A549 (cell line): ENCODE data around the gene COX11. TPM values are rescaled to one million over a fixed set of nuclear protein-coding genes. Genes with fewer than 3 reads are reported as not detected.
A peak's percentile ranks its signal among the peaks of the same experiment; 100 is the strongest.

Source experiments
- ATAC-seq, 2 experiments: fragments of 200-7000 bp in 1 of 2; fragments of >200 bp in 1 of 2; cut with Nextera tagmentation in 1 of 2; cut with Tn5 transposase in 1 of 2; 3 replicates each; pipeline versions ENCODE4 v1.8.0 to v1.9.1; 2018 to 2020; ENCODE audit warnings: mild to moderate bottlenecking in 1 of 2, moderate library complexity in 1 of 2
- CTCF ChIA-PET: fragments of 300-600 bp; sonication (Branson Sonifier 250); formaldehyde crosslinking; extraction: SDS; loops from one replicate; lab custom pipeline; 2021; ENCODE audit warnings: antibody characterized with exemption, inconsistent platforms; lab: Yijun Ruan, JAX
- POLR2A ChIA-PET: fragments of 350-600 bp; formaldehyde crosslinking; extraction: SDS; loops from one replicate; lab custom pipeline; 2021; ENCODE audit warnings: antibody characterized with exemption, inconsistent platforms; lab: Yijun Ruan, JAX
- DNase-seq, 2 experiments: peaks; one replicate each; pipeline versions ENCODE4 v3.0.0 to v3.0.0-alpha.2; 2011 to 2016; ENCODE audit warnings: low read depth in 1 of 2, low spot score in 1 of 2
- FAIRE-seq: peaks from 2 replicates; lab custom pipeline; 2011; peaks lifted over from hg19 to GRCh38; lab: Jason Lieb, UNC
- H3K27ac ChIP-seq, 2 experiments: fragments of >200 bp; sonication (Bioruptor Twin); formaldehyde crosslinking; 3 replicates each; pipeline ENCODE4 v1.5.1; 2016 to 2017
- H3K4me1 ChIP-seq: fragments of >200 bp; sonication (Bioruptor Twin); formaldehyde crosslinking; 3 replicates; pipeline ENCODE4 v1.6.1; 2016
- H3K4me2 ChIP-seq: fragments of >200 bp; sonication (Bioruptor Twin); formaldehyde crosslinking; 3 replicates; pipeline ENCODE4 v1.6.1; 2016
- H3K4me3 ChIP-seq: fragments of >200 bp; sonication (Bioruptor Twin); formaldehyde crosslinking; 3 replicates; pipeline ENCODE4 v1.5.1; 2016
- H3K9me3 ChIP-seq: fragments of >200 bp; sonication (Bioruptor Twin); formaldehyde crosslinking; 3 replicates; pipeline ENCODE4 v1.6.1; 2016
- BHLHE40 ChIP-seq: IDR thresholded peaks from 2 replicates; pipeline ENCODE4 v1.6.1; 2012; ENCODE audit warnings: low read depth, low read length, inconsistent platforms
- CBX2 ChIP-seq: fragments of 200-600 bp; sonication (generic); IDR thresholded peaks from 2 replicates; pipeline ENCODE4 v1.6.1; 2016; ENCODE audit warnings: low read depth, mild to moderate bottlenecking, borderline replicate concordance
- CEBPB ChIP-seq, 2 experiments: fragments of >200 bp in 1 of 2; sonication (Bioruptor Twin) in 1 of 2; formaldehyde crosslinking in 1 of 2; IDR thresholded peaks; 2 replicates each; pipeline ENCODE4 v1.6.1; 2012 to 2016
- FOSL2 ChIP-seq, 2 experiments: fragments of 450-650 bp in 1 of 2; fragments of >200 bp in 1 of 2; sonication (Bioruptor Twin) in 1 of 2; formaldehyde crosslinking; IDR thresholded peaks; 2 replicates each; pipeline versions ENCODE4 v1.5.0 to v1.6.1; 2016 to 2020; ENCODE audit warnings: mild to moderate bottlenecking in 1 of 2, moderate library complexity in 1 of 2
- FOXS1 ChIP-seq: fragments of 250-450 bp; sonication (Bioruptor Pico); IDR thresholded peaks from 2 replicates; pipeline ENCODE4 v1.5.0; 2020; ENCODE audit warnings: mild to moderate bottlenecking, moderate library complexity
- HES2 ChIP-seq: fragments of >200 bp; sonication (Bioruptor Twin); formaldehyde crosslinking; IDR thresholded peaks from 2 replicates; pipeline ENCODE4 v1.6.1; 2016
- HOXB13 ChIP-seq: fragments of 250-450 bp; sonication (Bioruptor Pico); IDR thresholded peaks from 2 replicates; pipeline ENCODE4 v1.5.0; 2020; ENCODE audit warnings: low read depth, mild to moderate bottlenecking, moderate library complexity
- HOXB5 ChIP-seq: fragments of 250-450 bp; sonication (Bioruptor Pico); IDR thresholded peaks from 2 replicates; pipeline ENCODE4 v1.5.0; 2020; ENCODE audit warnings: mild to moderate bottlenecking, moderate library complexity
- JUNB ChIP-seq: fragments of >200 bp; sonication (Bioruptor Twin); formaldehyde crosslinking; IDR thresholded peaks from 2 replicates; pipeline ENCODE4 v1.6.1; 2016
- MAZ ChIP-seq: fragments of 150-350 bp; IDR thresholded peaks from 2 replicates; pipeline ENCODE4 v1.6.1; 2014; ENCODE audit warnings: antibody characterized with exemption, low read depth, low read length, borderline replicate concordance
- NFE2L2 ChIP-seq: fragments of 150-350 bp; conservative IDR thresholded peaks from 2 replicates; pipeline ENCODE4 v1.6.1; 2014; ENCODE audit warnings: low read length
- PBX3 ChIP-seq: IDR thresholded peaks from 2 replicates; pipeline ENCODE4 v1.6.1; 2012
- PHF8 ChIP-seq: fragments of 200-600 bp; sonication (generic); IDR thresholded peaks from 2 replicates; pipeline ENCODE4 v1.6.1; 2016; ENCODE audit warnings: low read depth, mild to moderate bottlenecking, antibody characterized with exemption, moderate library complexity, borderline replicate concordance
- SMC3 ChIP-seq: fragments of >200 bp; sonication (Bioruptor Twin); formaldehyde crosslinking; IDR thresholded peaks from 3 replicates; pipeline ENCODE4 v1.6.1; 2018; ENCODE audit warnings: inconsistent platforms
- USF2 ChIP-seq: fragments of 450-650 bp; IDR thresholded peaks from 2 replicates; pipeline ENCODE4 v1.6.1; 2014; ENCODE audit warnings: antibody characterized with exemption
- ZFP36 ChIP-seq: fragments of 450-650 bp; IDR thresholded peaks from 2 replicates; pipeline ENCODE4 v1.6.1; 2014; ENCODE audit warnings: borderline replicate concordance; ENCODE audit not compliant: partially characterized antibody
- ZNF302 ChIP-seq: fragments of 250-450 bp; sonication (Bioruptor Pico); IDR thresholded peaks from 2 replicates; pipeline ENCODE4 v1.9.0; 2021; ENCODE audit warnings: inconsistent platforms, mild to moderate bottlenecking, moderate library complexity
- ZSCAN20 ChIP-seq: fragments of 250-450 bp; sonication (Bioruptor Pico); IDR thresholded peaks from 2 replicates; pipeline ENCODE4 v1.8.0; 2022; ENCODE audit warnings: mild to moderate bottlenecking, moderate library complexity
- WGBS: methylation state at CpG from one replicate; pipeline ENCODE4 v1.1.6; 2017; ENCODE audit errors: missing lambda C conversion rate; 5-methylcytosine and 5-hydroxymethylcytosine counted together
- polyA plus RNA-seq, 4 experiments: library from polyadenylated mRNA; depleted of rRNA in 3 of 4; stranded (reverse); fragments of >200 nt; fragmentation: RNase III in 1 of 4; extraction: RNeasy Plus Mini Kit Qiagen cat#74134 plus additional on column Dnase treatment in 1 of 4; gene quantifications; 2 replicates in 3 of 4; 3 replicates in 1 of 4; pipeline ENCODE4 v1.2.3, GENCODE V29; 2011 to 2017
- TF ChIP-seq, protein P1 (sequence below): fragments of 250-450 bp; sonication (Bioruptor Pico); IDR thresholded peaks from 2 replicates; pipeline ENCODE4 v1.5.0; 2021; ENCODE audit warnings: mild to moderate bottlenecking, moderate library complexity, borderline replicate concordance
- TF ChIP-seq, protein P2 (sequence below): fragments of >200 bp; sonication (Bioruptor Twin); formaldehyde crosslinking; IDR thresholded peaks from 3 replicates; pipeline ENCODE4 v1.5.1; 2016

The COX11 gene
- polyA plus RNA-seq, 2 of the 4 experiments (the other 2 are of a cell fraction) = 95.4 to 121 TPM

DNA sequence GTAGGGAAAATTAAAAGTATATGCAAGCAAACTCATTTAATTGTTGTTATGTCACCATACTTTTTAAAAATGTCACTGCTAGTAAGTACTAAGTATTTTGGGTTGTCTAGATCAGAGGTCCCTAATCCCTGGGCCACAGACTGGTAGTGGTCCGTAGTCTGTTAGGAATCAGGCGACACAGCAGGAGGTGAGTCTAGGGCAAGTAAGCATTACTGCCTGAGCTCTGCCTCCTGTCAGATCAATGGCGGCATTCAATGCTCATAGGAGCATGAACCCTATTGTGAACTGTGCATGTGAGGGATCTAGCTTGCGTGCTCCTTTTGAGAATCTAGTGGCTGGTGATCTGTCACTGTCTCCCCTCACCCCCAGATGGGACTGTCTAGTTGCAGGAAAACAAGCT is 21.7 kb upstream of the COX11 start:
- no peaks in the 10 kb centered on the region for H3K4me1 ChIP-seq
- no peak for DNase-seq
- WGBS = 93% methylated on average over 4 of the region's 4 CpGs
- no peak overlapping the region for H3K27ac ChIP-seq
- no peak for ATAC-seq
- H3K9me3 ChIP-seq = no peaks in the 10 kb centered on the region
- ChIA-PET POLR2A (no interaction called here), CTCF (interaction anchor here (1.0 to 7.3 kb wide), 5 partner anchors 21 to 536 kb away, joined by 3 to 99 read pairs (median 4); no protein-coding TSS in a partner anchor)
- TF ChIP-seq PBX3 (no peak), FOXS1 (CRISPR knock-in tag) (no peak), PHF8 (no peak)
- no peak overlapping the region for H3K4me3 ChIP-seq
- no peak for FAIRE-seq
- no peak overlapping the region for H3K4me2 ChIP-seq

DNA sequence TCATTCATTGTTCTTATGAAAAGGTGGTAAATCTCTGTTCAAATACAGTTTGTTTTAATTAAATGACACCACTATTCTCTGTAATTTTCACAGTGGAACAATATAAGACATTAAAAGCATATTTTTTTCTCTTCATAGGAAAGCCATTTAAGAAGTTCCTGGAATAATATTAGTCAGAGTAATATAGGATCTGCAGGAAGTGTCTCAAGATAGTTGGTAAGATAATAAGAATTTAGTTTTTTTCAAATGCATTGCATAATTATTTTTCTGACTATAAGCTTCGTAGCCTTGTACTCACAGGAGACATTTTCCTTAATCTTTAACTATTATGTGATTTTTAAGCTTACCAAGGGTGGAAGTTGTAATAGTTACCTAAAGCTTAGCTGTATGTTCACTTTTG is 17.0 kb upstream of the COX11 start:
- TF ChIP-seq CEBPB (IDR thresholded peaks at IDR 0.05) (no peak), ZSCAN20 (CRISPR knock-in tag) (no peak), NFE2L2 (no peak), USF2 (no peak), HOXB5 (CRISPR knock-in tag) (no peak), MAZ (no peak), HOXB13 (CRISPR knock-in tag) (no peak), CBX2 (no peak), ZNF302 (CRISPR knock-in tag) (no peak), ZFP36 (no peak), SMC3 (no peak), FOSL2 (IDR thresholded peaks at IDR 0.05) (no peak), FOSL2 (CRISPR knock-in tag; IDR thresholded peaks at IDR 0.05) (no peak), HES2 (no peak), FOXS1 (CRISPR knock-in tag) (no peak), BHLHE40 (no peak), PHF8 (no peak), JUNB (no peak)
- TF ChIP-seq, protein P1, sequence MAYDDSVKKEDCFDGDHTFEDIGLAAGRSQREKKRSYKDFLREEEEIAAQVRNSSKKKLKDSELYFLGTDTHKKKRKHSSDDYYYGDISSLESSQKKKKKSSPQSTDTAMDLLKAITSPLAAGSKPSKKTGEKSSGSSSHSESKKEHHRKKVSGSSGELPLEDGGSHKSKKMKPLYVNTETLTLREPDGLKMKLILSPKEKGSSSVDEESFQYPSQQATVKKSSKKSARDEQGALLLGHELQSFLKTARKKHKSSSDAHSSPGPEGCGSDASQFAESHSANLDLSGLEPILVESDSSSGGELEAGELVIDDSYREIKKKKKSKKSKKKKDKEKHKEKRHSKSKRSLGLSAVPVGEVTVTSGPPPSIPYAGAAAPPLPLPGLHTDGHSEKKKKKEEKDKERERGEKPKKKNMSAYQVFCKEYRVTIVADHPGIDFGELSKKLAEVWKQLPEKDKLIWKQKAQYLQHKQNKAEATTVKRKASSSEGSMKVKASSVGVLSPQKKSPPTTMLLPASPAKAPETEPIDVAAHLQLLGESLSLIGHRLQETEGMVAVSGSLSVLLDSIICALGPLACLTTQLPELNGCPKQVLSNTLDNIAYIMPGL (CRISPR knock-in tag) = no peak
- H3K27ac ChIP-seq = no peak overlapping the region
- ChIA-PET POLR2A (no interaction called here), CTCF (interaction anchor here (0.8 to 2.2 kb wide), 6 partner anchors 8 to 616 kb away, joined by 3 to 15 read pairs (median 3); partner anchors contain the start of genes COX11 and STXBP4)
- H3K4me1 ChIP-seq = no peaks in the 10 kb centered on the region
- no peak for DNase-seq
- H3K4me3 ChIP-seq = no peak overlapping the region
- no peaks in the 10 kb centered on the region for H3K9me3 ChIP-seq
- 82% methylated on average over 1 of the region's 1 CpG for WGBS
- no peak for ATAC-seq
- peak; percentile 36 for FAIRE-seq
- H3K4me2 ChIP-seq = no peak overlapping the region

GRCh38 chr17:54983260-54983659 is 14.8 kb upstream of the COX11 start:
- Histone ChIP-seq H3K9me3 (no peaks in the 10 kb centered on the region), H3K4me2 (no peak overlapping the region), H3K4me1 (peaks cover 15% of the 10 kb centered on the region), H3K4me3 (no peak overlapping the region), H3K27ac (no peak overlapping the region)
- FAIRE-seq (no peak), ATAC-seq (no peak), DNase-seq (no peak)
- ChIA-PET POLR2A (no interaction called here), CTCF (interaction anchor here (2.2 kb wide), 1 partner anchor 10 kb away, joined by 15 read pairs; no protein-coding TSS in a partner anchor)
- TF ChIP-seq, protein P2, sequence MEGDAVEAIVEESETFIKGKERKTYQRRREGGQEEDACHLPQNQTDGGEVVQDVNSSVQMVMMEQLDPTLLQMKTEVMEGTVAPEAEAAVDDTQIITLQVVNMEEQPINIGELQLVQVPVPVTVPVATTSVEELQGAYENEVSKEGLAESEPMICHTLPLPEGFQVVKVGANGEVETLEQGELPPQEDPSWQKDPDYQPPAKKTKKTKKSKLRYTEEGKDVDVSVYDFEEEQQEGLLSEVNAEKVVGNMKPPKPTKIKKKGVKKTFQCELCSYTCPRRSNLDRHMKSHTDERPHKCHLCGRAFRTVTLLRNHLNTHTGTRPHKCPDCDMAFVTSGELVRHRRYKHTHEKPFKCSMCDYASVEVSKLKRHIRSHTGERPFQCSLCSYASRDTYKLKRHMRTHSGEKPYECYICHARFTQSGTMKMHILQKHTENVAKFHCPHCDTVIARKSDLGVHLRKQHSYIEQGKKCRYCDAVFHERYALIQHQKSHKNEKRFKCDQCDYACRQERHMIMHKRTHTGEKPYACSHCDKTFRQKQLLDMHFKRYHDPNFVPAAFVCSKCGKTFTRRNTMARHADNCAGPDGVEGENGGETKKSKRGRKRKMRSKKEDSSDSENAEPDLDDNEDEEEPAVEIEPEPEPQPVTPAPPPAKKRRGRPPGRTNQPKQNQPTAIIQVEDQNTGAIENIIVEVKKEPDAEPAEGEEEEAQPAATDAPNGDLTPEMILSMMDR = no peak
